ENCODE results near the gene SLC23A2. TPM values are rescaled to one million over a fixed set of nuclear protein-coding genes. Genes with fewer than 3 reads are reported as not detected.

SLC23A2 gene
- polyA plus RNA-seq, 1 donor from 2014 or later: 38.3 TPM

GRCh38 chr20:4904127-4904860, 97.0 kb downstream of the SLC23A2 start:
- no peaks in the 10 kb centered on the region for H4K20me1 ChIP-seq (ENCODE audit: insufficient read depth)
- TF ChIP-seq RAD21 (conservative IDR thresholded peaks at IDR 0.05): no peak
- TF ChIP-seq MXI1 (conservative IDR thresholded peaks at IDR 0.05; ENCODE audit: poor library complexity, severe bottlenecking): no peak
- H3K4me3 ChIP-seq (ENCODE audit: low read length): no peak overlapping the region
- no peaks in the 10 kb centered on the region for H3K27me3 ChIP-seq (ENCODE audit: insufficient read depth, low read depth, low read length)
- H3K4me2 ChIP-seq (ENCODE audit: low read length): no peak overlapping the region
- H2AFZ ChIP-seq (ENCODE audit: low read depth, low read length): no peak overlapping the region
- H3K9me2 ChIP-seq (ENCODE audit: insufficient read depth, low read length): no peaks in the 10 kb centered on the region
- H3K9me3 ChIP-seq (ENCODE audit: low read length): no peaks in the 10 kb centered on the region
- H3K36me3 ChIP-seq (ENCODE audit: insufficient read depth, low read length): peaks cover 23% of the 10 kb centered on the region
- H3K79me2 ChIP-seq (replicated peaks; ENCODE audit: insufficient read depth, low read length): no peaks in the 10 kb centered on the region
- H3F3A ChIP-seq (ENCODE audit: insufficient read depth, low read length, poor library complexity, severe bottlenecking): no peaks in the 10 kb centered on the region
- H3K9ac ChIP-seq (ENCODE audit: low read length): no peak overlapping the region
- no peak overlapping the region for H3K27ac ChIP-seq (ENCODE audit: low read length)

GRCh38 chr20:4902788-4903187, 98.5 kb downstream of the SLC23A2 start:
- H3K9me2 ChIP-seq (ENCODE audit: insufficient read depth, low read length): no peaks in the 10 kb centered on the region
- no peak overlapping the region for H3K9ac ChIP-seq (ENCODE audit: low read length)
- no peaks in the 10 kb centered on the region for H4K20me1 ChIP-seq (ENCODE audit: insufficient read depth)
- H2AFZ ChIP-seq (ENCODE audit: low read depth, low read length): no peak overlapping the region
- H3K4me2 ChIP-seq (ENCODE audit: low read length): no peak overlapping the region
- TF ChIP-seq TAF1 (IDR thresholded peaks at IDR 0.05; ENCODE audit: low read depth) (no peak), RAD21 (conservative IDR thresholded peaks at IDR 0.05) (no peak), POLR2AphosphoS5 (IDR thresholded peaks at IDR 0.05) (no peak), EZH2 (IDR thresholded peaks at IDR 0.05; ENCODE audit: borderline replicate concordance, insufficient read depth, low read length, poor library complexity, severe bottlenecking) (no peak), SMC3 (conservative IDR thresholded peaks at IDR 0.05; ENCODE audit: poor library complexity) (no peak), EP300 (conservative IDR thresholded peaks at IDR 0.05; ENCODE audit: poor library complexity, severe bottlenecking) (no peak), MXI1 (conservative IDR thresholded peaks at IDR 0.05; ENCODE audit: poor library complexity, severe bottlenecking) (no peak), CTCF (IDR thresholded peaks at IDR 0.05; ENCODE audit: poor library complexity, severe bottlenecking) (no peak)
- TF ChIP-seq, protein P1, sequence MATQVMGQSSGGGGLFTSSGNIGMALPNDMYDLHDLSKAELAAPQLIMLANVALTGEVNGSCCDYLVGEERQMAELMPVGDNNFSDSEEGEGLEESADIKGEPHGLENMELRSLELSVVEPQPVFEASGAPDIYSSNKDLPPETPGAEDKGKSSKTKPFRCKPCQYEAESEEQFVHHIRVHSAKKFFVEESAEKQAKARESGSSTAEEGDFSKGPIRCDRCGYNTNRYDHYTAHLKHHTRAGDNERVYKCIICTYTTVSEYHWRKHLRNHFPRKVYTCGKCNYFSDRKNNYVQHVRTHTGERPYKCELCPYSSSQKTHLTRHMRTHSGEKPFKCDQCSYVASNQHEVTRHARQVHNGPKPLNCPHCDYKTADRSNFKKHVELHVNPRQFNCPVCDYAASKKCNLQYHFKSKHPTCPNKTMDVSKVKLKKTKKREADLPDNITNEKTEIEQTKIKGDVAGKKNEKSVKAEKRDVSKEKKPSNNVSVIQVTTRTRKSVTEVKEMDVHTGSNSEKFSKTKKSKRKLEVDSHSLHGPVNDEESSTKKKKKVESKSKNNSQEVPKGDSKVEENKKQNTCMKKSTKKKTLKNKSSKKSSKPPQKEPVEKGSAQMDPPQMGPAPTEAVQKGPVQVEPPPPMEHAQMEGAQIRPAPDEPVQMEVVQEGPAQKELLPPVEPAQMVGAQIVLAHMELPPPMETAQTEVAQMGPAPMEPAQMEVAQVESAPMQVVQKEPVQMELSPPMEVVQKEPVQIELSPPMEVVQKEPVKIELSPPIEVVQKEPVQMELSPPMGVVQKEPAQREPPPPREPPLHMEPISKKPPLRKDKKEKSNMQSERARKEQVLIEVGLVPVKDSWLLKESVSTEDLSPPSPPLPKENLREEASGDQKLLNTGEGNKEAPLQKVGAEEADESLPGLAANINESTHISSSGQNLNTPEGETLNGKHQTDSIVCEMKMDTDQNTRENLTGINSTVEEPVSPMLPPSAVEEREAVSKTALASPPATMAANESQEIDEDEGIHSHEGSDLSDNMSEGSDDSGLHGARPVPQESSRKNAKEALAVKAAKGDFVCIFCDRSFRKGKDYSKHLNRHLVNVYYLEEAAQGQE (IDR thresholded peaks at IDR 0.05; ENCODE audit: borderline replicate concordance): no peak
- no peak overlapping the region for H3K27ac ChIP-seq (ENCODE audit: low read length)
- no peak overlapping the region for H3K4me3 ChIP-seq (ENCODE audit: low read length)
- H3K9me3 ChIP-seq (ENCODE audit: low read length): no peaks in the 10 kb centered on the region
- no peaks in the 10 kb centered on the region for H3K79me2 ChIP-seq (replicated peaks; ENCODE audit: insufficient read depth, low read length)
- H3K36me3 ChIP-seq (ENCODE audit: insufficient read depth, low read length): peaks cover 24% of the 10 kb centered on the region
- H3F3A ChIP-seq (ENCODE audit: insufficient read depth, low read length, poor library complexity, severe bottlenecking): no peaks in the 10 kb centered on the region
- H3K27me3 ChIP-seq (ENCODE audit: insufficient read depth, low read depth, low read length): no peaks in the 10 kb centered on the region

Measured in neural cell (in vitro differentiated cells).